CD4-positive, alpha-beta T cell treated with Interleukin-15 for 4 hours (primary cell): ENCODE results near the gene ZNF609.
A peak's percentile ranks its signal among the peaks of the same experiment; 100 is the strongest.

ENCODE experiments used
- DNase-seq: peaks from one replicate; pipeline ENCODE4 v3.0.0-alpha.2; 2020; ENCODE audit warnings: low spot score

The ZNF609 gene

GRCh38 chr15:64460206-64460723, at the start of gene ZNF609:
Gene ZNF609 (plus strand): TSS chr15:64460578. CDS start chr15:64499420, 38,842 bp downstream.
- DNase-seq: peak; percentile 89

- no peak for DNase-seq
These were observed 48.2 kb upstream of the ZNF609 start for GRCh38 chr15:64412216-64412615.

GRCh38 chr15:64422697-64423096, 37.7 kb upstream of the ZNF609 start:
- no peak for DNase-seq

GRCh38 chr15:64423970-64424369, 36.4 kb upstream of the ZNF609 start:
- DNase-seq: no peak

GRCh38 chr15:64425221-64425620, 35.2 kb upstream of the ZNF609 start:
- no peak for DNase-seq

GRCh38 chr15:64426845-64427465, 33.4 kb upstream of the ZNF609 start:
- DNase-seq: no peak

- no peak for DNase-seq
These were observed 30.9 kb upstream of the ZNF609 start for GRCh38 chr15:64429448-64429847.

GRCh38 chr15:64430000-64430735, 30.2 kb upstream of the ZNF609 start:
- DNase-seq: peak; percentile 56

- no peak for DNase-seq
These were observed 22.4 kb upstream of the ZNF609 start for GRCh38 chr15:64437982-64438381.

- no peak for DNase-seq
These were observed 21.5 kb upstream of the ZNF609 start for GRCh38 chr15:64438653-64439447.

GRCh38 chr15:64441852-64442251, 18.5 kb upstream of the ZNF609 start:
- DNase-seq: no peak

- DNase-seq: no peak
These were observed 17.4 kb upstream of the ZNF609 start for GRCh38 chr15:64443016-64443415.

GRCh38 chr15:64443747-64444621, 16.4 kb upstream of the ZNF609 start:
- DNase-seq: peak; percentile 49

GRCh38 chr15:64444836-64445235, 15.5 kb upstream of the ZNF609 start:
- DNase-seq: no peak

GRCh38 chr15:64447536-64448315, 12.7 kb upstream of the ZNF609 start:
- no peak for DNase-seq

GRCh38 chr15:64452988-64453688, 7.2 kb upstream of the ZNF609 start:
- no peak for DNase-seq

- no peak for DNase-seq
These were observed 6.7 kb upstream of the ZNF609 start for GRCh38 chr15:64453689-64454037.

- no peak for DNase-seq
These were observed 6.1 kb upstream of the ZNF609 start for GRCh38 chr15:64454282-64454681.

GRCh38 chr15:64455961-64456371, 4.4 kb upstream of the ZNF609 start:
- no peak for DNase-seq

- DNase-seq: no peak
These were observed 3.7 kb upstream of the ZNF609 start for GRCh38 chr15:64456634-64457108.
